ENCODE data around the gene DACH1. TPM values are rescaled to one million over a fixed set of nuclear protein-coding genes. Genes with fewer than 3 reads are reported as not detected.

DACH1 gene
- total RNA-seq, 8 experiments from 2014 or later: 0.20 to 74.1 (median 38.8) TPM

DNA sequence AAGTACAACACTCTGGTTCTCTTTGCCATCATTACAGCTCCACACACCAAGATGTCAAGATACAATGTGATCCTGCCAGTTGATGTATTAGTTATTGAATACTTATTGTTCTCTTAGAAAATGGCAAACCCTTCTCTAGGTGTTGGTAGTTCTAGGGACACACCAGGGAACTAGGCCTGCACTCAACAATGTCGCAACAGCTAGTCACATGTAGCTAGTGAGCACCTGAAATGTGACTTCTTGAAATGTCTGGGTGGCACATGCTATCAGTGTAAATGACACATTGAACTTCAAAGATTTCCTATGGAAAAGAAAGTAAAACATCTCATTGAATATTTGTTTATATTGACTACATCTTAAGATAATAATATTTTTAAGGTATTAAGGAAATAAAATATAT, 49.7 kb downstream of the DACH1 start:
- Histone ChIP-seq H3K4me3 (no peak overlapping the region), H3K27ac (no peak overlapping the region), H3K4me1 (replicated peaks in 1 of 2) (no peaks in the 10 kb centered on the region)
- ATAC-seq (replicated peaks in 6 of 8): no peak
- in situ Hi-C loops (cut with MboI; ENCODE audit: low pct_unique_long_range_greater_than_20kb in 2 of 9, low sequenced_read_pairs in 9 of 9, unreplicated experiment in 9 of 9): no loop called here
- 40 to 100% (median 100%) methylated on average over 1 of the region's 1 CpG; no CpG with 5 or more reads in 5 of the 10 experiments for WGBS, 10 experiments

- WGBS, 10 experiments: 0 to 76% (median 20%) methylated on average over 2 to 4 of the region's 4 CpGs; no CpG with 5 or more reads in 3 of the 10 experiments
- H3K4me3 ChIP-seq: no peak overlapping the region
- H3K4me1 ChIP-seq (replicated peaks in 1 of 2): no peaks in the 10 kb centered on the region
- in situ Hi-C loops (cut with MboI; ENCODE audit: low pct_unique_long_range_greater_than_20kb in 2 of 9, low sequenced_read_pairs in 9 of 9, unreplicated experiment in 9 of 9): no loop called here
- H3K27ac ChIP-seq: no peak overlapping the region
- ATAC-seq (replicated peaks in 6 of 8): no peak
Observed at GRCh38 chr13:71814806-71815360, 52.1 kb downstream of the DACH1 start.

DNA sequence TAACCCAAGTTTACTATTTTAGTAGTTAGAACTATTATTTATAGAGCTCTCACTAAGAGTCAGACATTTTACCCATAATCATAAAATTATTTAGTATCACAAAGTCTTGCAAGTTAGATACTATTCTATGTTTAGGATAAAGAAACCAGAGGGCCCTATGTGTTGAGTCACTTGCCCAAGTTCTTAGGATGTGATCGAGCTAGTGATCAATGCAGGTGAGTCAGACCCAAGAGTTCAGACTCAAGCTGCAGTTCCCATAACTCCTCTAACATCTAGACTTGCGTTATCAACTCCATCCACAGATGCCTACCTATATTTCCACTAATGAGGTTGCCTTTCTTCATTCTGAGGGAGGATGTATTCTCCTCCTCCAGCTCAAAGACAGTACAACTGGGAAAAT, 53.8 kb downstream of the DACH1 start:
- no peak for ATAC-seq (replicated peaks in 6 of 8)
- 0 to 100% (median 76%) methylated on average over 1 to 2 of the region's 2 CpGs; no CpG with 5 or more reads in 2 of the 10 experiments for WGBS, 10 experiments
- in situ Hi-C loops (cut with MboI; ENCODE audit: low pct_unique_long_range_greater_than_20kb in 2 of 9, low sequenced_read_pairs in 9 of 9, unreplicated experiment in 9 of 9): no loop called here

DNA sequence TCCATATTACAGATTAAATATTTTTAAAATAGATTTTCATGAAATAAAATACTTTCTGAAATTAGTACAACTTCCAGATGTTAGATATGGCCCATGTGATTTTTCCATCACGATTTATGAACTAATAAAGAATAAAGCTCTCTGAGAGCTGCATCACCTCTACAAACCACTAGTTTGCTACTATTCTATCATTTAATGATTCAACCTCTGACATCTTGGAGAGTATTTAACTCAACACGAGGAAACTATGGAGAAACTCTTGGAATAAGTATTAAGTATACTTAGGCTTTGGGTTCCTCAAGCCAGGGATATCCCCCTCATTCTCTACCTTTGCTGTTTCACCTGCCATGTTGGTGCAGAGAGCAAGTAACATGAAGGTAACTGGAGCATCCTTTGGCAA, 55.7 kb downstream of the DACH1 start:
- 0 to 100% (median 69%) methylated on average over 1 to 2 of the region's 2 CpGs; no CpG with 5 or more reads in 1 of the 10 experiments for WGBS, 10 experiments
- in situ Hi-C loops (cut with MboI; ENCODE audit: low pct_unique_long_range_greater_than_20kb in 2 of 9, low sequenced_read_pairs in 9 of 9, unreplicated experiment in 9 of 9): no loop called here
- H3K27ac ChIP-seq: no peak overlapping the region
- ATAC-seq (replicated peaks in 6 of 8): no peak
- no peaks in the 10 kb centered on the region for H3K4me1 ChIP-seq (replicated peaks in 1 of 2)
- H3K4me3 ChIP-seq: no peak overlapping the region

More for the DNA sequence above, 53.8 kb downstream of the DACH1 start:
- Histone ChIP-seq H3K4me1 (replicated peaks in 1 of 2) (no peaks in the 10 kb centered on the region), H3K27ac (no peak overlapping the region), H3K4me3 (no peak overlapping the region)

DNA sequence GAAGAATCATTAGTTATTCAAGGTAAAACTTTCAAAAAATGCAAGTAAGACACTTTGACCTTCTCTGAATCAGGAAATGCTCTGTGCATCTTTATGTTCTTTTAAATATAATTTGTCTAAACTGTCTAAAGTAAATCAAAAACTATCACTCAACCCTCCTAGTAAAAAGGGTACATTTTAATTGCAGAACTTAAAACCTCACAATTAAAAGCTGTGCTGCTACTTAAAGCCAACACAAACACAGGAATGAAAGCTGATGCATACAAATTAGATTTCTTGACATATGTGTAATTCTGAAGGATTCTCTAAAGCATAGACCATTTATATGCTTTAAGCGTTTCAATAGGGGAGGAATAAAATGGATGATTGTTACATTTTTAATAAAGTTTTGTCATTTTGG, 58.3 kb downstream of the DACH1 start:
- WGBS, 10 experiments: 17 to 100% (median 90%) methylated on average over 1 of the region's 1 CpG; no CpG with 5 or more reads in 1 of the 10 experiments

DNA sequence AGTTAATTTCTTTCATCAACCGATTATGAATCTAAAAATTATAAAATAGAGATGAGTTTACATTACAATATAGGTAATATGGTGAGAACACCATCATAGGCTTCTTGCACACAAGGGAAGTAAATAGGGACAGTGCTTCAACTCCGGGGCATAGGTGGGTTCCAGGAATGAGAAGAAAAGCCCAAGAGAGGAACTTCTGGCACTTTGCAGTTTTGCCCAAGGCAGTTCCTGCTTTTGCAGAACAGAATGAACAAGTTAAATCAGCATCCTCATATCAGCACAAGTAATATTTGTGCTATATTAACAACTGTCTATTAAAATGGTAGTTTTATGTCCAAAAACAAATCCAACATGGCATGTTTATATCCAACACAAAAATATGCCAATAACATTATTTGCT, 60.1 kb downstream of the DACH1 start:
- no peak for ATAC-seq (replicated peaks in 6 of 8)
- no peak overlapping the region for H3K4me3 ChIP-seq
- WGBS, 10 experiments: 0 to 100% (median 93%) methylated on average over 1 to 2 of the region's 2 CpGs; no CpG with 5 or more reads in 2 of the 10 experiments
- peaks cover 3 to 11% of the 10 kb centered on the region in 2 donors for H3K4me1 ChIP-seq (replicated peaks in 1 of 2)
- in situ Hi-C loops (cut with MboI; ENCODE audit: low pct_unique_long_range_greater_than_20kb in 2 of 9, low sequenced_read_pairs in 9 of 9, unreplicated experiment in 9 of 9): no loop called here
- no peak overlapping the region for H3K27ac ChIP-seq

More for the DNA sequence above, 58.3 kb downstream of the DACH1 start:
- in situ Hi-C loops (cut with MboI; ENCODE audit: low pct_unique_long_range_greater_than_20kb in 2 of 9, low sequenced_read_pairs in 9 of 9, unreplicated experiment in 9 of 9): no loop called here
- Histone ChIP-seq H3K4me1 (replicated peaks in 1 of 2) (no peaks in the 10 kb centered on the region), H3K27ac (no peak overlapping the region), H3K4me3 (no peak overlapping the region)
- ATAC-seq (replicated peaks in 6 of 8): no peak

GRCh38 chr13:71803066-71803465, 63.9 kb downstream of the DACH1 start:
- 19 to 100% (median 92%) methylated on average over 1 to 2 of the region's 2 CpGs; no CpG with 5 or more reads in 1 of the 10 experiments for WGBS, 10 experiments
- H3K4me3 ChIP-seq: no peak overlapping the region
- H3K27ac ChIP-seq: no peak overlapping the region
- H3K4me1 ChIP-seq (replicated peaks in 1 of 2): peaks cover 16 to 45% of the 10 kb centered on the region in 2 donors
- in situ Hi-C loops (cut with MboI; ENCODE audit: low pct_unique_long_range_greater_than_20kb in 2 of 9, low sequenced_read_pairs in 9 of 9, unreplicated experiment in 9 of 9): no loop called here
- ATAC-seq (replicated peaks in 6 of 8): no peak

DNA sequence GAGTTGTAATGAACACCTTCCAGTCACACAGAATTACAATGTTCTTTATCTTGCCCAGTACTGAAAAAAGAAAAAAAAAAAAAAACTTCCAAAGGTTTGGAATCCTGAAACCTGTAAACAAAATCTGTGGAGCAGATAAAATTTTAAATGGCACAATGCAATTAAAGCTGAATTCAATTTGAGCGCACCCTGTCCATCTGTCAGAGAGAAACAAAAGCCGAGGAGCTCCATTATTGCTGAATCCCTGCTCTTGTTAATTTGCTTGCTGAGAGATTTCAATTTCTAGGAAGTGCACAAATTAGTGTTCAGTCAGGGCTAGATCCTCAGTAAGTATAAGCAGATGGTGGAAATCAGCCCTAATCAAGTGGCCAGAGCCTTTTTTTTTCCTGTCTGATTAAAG, 65.2 kb downstream of the DACH1 start:
- 0 to 100% (median 38%) methylated on average over 1 to 2 of the region's 2 CpGs; no CpG with 5 or more reads in 2 of the 10 experiments for WGBS, 10 experiments
- Histone ChIP-seq H3K4me1 (replicated peaks in 1 of 2) (peaks cover 24 to 58% of the 10 kb centered on the region in 2 donors), H3K27ac (no peak overlapping the region), H3K4me3 (no peak overlapping the region)
- peak in 5 of 8 experiments; percentile 39 to 72 (median 59) for ATAC-seq (replicated peaks in 6 of 8)
- in situ Hi-C loops (cut with MboI; ENCODE audit: low pct_unique_long_range_greater_than_20kb in 2 of 9, low sequenced_read_pairs in 9 of 9, unreplicated experiment in 9 of 9): no loop called here

DNA sequence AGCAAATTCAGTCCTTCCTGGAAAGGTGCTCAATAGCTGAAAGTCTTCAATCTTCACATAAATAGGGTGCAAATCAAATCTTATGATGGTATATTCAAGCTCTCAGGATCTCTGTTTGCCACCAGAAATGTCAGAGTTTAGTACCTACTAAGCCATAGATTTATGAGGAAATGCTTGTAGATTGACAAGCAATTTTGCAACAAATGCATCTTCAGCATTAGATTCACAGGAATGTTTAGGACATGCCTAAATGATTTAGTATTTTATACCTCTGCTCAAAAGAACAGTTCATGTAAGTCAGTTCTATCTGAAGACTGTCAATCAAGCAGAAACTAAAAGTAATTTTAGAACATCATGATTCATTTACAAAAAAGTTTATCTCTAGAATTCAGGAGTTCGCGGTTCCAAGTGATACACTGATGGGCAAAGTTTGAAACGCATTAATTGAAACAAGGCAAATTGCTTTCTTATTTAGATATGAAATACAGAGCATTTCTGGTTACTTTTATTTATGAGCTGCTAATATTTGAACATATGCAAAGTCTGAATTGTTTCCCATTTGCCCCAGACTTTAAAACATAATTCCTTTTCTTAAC, 65.7 kb downstream of the DACH1 start:
- WGBS, 10 experiments: 4 to 100% (median 93%) methylated on average over 1 to 3 of the region's 3 CpGs; no CpG with 5 or more reads in 1 of the 10 experiments
- Histone ChIP-seq H3K27ac (no peak overlapping the region), H3K4me1 (replicated peaks in 1 of 2) (peaks cover 24 to 60% of the 10 kb centered on the region in 2 donors), H3K4me3 (no peak overlapping the region)
- ATAC-seq (replicated peaks in 6 of 8): no peak
- in situ Hi-C loops (cut with MboI; ENCODE audit: low pct_unique_long_range_greater_than_20kb in 2 of 9, low sequenced_read_pairs in 9 of 9, unreplicated experiment in 9 of 9): no loop called here

DNA sequence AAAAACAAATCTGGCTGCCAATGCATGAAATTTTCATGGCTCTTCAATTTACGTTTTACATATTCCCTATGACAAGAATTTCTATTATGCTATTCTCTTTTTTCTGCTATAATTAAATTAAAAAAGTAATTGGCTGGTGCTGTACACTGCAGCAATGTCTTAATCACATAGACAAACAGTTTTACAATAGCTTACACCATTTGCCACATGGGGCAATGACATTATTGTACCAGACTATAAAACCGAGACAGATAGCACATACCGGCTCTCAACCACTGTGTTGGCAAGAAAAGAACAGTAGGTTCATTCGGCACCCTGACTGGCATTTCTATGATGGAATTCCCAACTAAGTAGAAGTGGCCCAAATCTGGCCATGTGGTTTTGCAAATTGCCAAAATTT, 67.7 kb downstream of the DACH1 start:
- WGBS, 10 experiments: 10 to 100% (median 92%) methylated on average over 1 to 4 of the region's 4 CpGs
- Histone ChIP-seq H3K4me3 (no peak overlapping the region), H3K27ac (no peak overlapping the region), H3K4me1 (replicated peaks in 1 of 2) (peaks cover 28 to 65% of the 10 kb centered on the region in 2 donors)
- peak in 2 of 8 experiments; percentile 21 to 24 for ATAC-seq (replicated peaks in 6 of 8)
- in situ Hi-C loops (cut with MboI; ENCODE audit: low pct_unique_long_range_greater_than_20kb in 2 of 9, low sequenced_read_pairs in 9 of 9, unreplicated experiment in 9 of 9): no loop called here

DNA sequence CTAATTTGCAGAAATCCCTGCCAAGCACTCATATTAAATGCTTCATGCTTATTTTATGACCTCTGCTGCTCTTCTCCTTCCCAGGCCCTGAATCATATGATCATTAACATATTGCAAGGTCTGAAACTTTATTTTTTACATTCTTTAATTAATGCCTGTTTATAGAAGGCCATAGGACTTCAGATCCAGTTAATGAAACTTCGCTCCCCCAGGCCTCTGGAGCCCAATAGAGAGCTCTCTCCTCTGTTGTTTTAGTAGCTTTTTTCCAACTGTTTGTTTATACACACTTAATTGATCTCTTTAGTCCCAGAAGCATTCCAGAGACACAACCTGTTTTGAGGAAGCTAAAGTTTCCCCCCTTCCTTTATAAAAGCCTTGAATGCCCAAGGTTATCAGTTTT, 68.3 kb downstream of the DACH1 start:
- Histone ChIP-seq H3K4me1 (replicated peaks in 1 of 2) (peaks cover 28 to 65% of the 10 kb centered on the region in 2 donors), H3K27ac (no peak overlapping the region), H3K4me3 (no peak overlapping the region)
- ATAC-seq (replicated peaks in 6 of 8): peak in 1 of 8 experiments; percentile 59
- 0 to 100% (median 90%) methylated on average over 1 of the region's 1 CpG; no CpG with 5 or more reads in 3 of the 10 experiments for WGBS, 10 experiments
- in situ Hi-C loops (cut with MboI; ENCODE audit: low pct_unique_long_range_greater_than_20kb in 2 of 9, low sequenced_read_pairs in 9 of 9, unreplicated experiment in 9 of 9): no loop called here

DNA sequence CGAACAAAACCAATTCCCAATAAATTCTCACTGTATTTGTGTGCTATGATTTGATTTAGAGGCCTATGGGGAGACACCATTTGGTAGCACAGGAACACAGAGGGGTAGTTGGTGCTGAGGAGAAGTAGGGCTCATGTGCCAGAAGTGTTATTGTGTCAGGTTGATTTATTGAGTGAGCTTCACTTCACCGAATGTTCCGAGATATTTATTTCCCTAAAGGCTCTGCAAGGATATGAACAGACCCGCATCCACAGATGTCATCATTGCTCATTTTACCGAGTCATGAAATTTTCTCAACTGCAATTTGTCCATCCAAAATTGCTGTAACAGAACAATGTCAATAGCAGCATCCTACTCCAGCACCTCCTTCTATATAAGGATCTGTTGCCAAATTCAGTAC, 69.5 kb downstream of the DACH1 start:
- no peak overlapping the region for H3K4me3 ChIP-seq
- peak in 5 of 8 experiments; percentile 73 to 98 (median 93) for ATAC-seq (replicated peaks in 6 of 8)
- no peak overlapping the region for H3K27ac ChIP-seq
- peaks cover 28 to 61% of the 10 kb centered on the region in 2 donors for H3K4me1 ChIP-seq (replicated peaks in 1 of 2)
- in situ Hi-C loops (cut with MboI; ENCODE audit: low pct_unique_long_range_greater_than_20kb in 2 of 9, low sequenced_read_pairs in 9 of 9, unreplicated experiment in 9 of 9): no loop called here
- 0 to 85% (median 22%) methylated on average over 1 to 5 of the region's 5 CpGs; no CpG with 5 or more reads in 1 of the 10 experiments for WGBS, 10 experiments

DNA sequence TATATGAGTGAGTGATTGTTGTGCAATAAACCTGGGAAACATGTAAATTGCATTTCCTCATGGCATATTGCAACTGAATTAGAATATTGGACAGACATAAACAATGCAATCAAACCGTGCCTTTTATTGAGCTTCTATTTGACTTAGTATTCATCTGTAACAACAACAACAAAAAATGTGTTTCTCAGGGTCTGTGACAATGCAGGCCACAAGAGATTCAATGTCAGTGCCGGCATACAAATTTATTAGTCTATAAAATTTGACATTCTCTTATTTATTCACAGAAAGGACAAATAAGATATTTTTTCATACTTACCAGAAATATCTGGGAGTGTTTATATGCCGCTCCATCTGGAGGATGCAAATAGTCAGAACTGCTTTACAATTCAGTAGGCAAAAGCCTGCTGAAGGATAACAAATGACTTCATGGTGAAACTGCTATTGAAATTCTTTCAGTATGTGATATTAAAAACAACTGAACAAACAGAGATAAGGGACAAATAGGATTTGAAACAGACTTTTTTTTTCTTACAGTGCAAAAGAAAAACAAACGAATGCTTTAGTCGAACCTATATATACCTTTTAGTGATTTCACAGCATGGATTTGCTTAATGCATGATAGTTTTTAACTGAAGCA, 77.2 kb downstream of the DACH1 start:
- Histone ChIP-seq H3K27ac (no peak overlapping the region), H3K4me3 (no peak overlapping the region), H3K4me1 (replicated peaks in 1 of 2) (peaks cover 23 to 41% of the 10 kb centered on the region in 2 donors)
- peak in 5 of 8 experiments; percentile 38 to 88 (median 53) for ATAC-seq (replicated peaks in 6 of 8)
- 0 to 72% (median 61%) methylated on average over 2 to 5 of the region's 5 CpGs for WGBS, 10 experiments
- in situ Hi-C loops (cut with MboI; ENCODE audit: low pct_unique_long_range_greater_than_20kb in 2 of 9, low sequenced_read_pairs in 9 of 9, unreplicated experiment in 9 of 9): no loop called here
